GM12875 (cell line): ENCODE measurements around the gene MCF2L.

Source experiments
- H3K4me3 ChIP-seq: one replicate; pipeline ENCODE4 v1.5.1; 2011; ENCODE audit warnings: low read depth, low read length, control low read depth
- TF ChIP-seq, protein P1 (sequence below): IDR thresholded peaks from 2 replicates; pipeline ENCODE4 v1.5.1; 2011; ENCODE audit warnings: low read depth, mild to moderate bottlenecking, control low read depth, inconsistent platforms, low read length, moderate library complexity, borderline replicate concordance; ENCODE audit not compliant: insufficient read depth

MCF2L gene

DNA sequence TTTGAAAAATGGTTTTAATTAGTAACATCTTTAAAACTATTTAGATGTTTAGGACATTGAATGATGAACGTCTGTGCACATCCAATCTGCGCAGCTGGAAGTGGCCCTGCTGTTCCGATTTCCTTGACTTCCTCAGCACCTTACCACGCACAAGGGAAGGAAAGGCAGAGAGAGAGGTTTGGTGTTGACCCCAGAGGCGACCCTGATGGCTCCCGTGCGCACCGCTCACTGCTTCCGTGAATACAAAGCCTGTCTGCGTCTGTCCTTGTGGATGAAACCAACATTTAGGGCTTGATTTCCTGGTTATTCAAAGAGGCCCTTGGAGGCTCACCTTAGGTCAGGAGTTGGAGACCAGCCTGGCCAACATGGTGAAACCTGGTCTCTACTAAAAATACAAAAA lies 8.5 kb downstream of the MCF2L start:
- H3K4me3 ChIP-seq, result no peak overlapping the region
- TF ChIP-seq, protein P1, sequence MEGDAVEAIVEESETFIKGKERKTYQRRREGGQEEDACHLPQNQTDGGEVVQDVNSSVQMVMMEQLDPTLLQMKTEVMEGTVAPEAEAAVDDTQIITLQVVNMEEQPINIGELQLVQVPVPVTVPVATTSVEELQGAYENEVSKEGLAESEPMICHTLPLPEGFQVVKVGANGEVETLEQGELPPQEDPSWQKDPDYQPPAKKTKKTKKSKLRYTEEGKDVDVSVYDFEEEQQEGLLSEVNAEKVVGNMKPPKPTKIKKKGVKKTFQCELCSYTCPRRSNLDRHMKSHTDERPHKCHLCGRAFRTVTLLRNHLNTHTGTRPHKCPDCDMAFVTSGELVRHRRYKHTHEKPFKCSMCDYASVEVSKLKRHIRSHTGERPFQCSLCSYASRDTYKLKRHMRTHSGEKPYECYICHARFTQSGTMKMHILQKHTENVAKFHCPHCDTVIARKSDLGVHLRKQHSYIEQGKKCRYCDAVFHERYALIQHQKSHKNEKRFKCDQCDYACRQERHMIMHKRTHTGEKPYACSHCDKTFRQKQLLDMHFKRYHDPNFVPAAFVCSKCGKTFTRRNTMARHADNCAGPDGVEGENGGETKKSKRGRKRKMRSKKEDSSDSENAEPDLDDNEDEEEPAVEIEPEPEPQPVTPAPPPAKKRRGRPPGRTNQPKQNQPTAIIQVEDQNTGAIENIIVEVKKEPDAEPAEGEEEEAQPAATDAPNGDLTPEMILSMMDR, result no peak

DNA sequence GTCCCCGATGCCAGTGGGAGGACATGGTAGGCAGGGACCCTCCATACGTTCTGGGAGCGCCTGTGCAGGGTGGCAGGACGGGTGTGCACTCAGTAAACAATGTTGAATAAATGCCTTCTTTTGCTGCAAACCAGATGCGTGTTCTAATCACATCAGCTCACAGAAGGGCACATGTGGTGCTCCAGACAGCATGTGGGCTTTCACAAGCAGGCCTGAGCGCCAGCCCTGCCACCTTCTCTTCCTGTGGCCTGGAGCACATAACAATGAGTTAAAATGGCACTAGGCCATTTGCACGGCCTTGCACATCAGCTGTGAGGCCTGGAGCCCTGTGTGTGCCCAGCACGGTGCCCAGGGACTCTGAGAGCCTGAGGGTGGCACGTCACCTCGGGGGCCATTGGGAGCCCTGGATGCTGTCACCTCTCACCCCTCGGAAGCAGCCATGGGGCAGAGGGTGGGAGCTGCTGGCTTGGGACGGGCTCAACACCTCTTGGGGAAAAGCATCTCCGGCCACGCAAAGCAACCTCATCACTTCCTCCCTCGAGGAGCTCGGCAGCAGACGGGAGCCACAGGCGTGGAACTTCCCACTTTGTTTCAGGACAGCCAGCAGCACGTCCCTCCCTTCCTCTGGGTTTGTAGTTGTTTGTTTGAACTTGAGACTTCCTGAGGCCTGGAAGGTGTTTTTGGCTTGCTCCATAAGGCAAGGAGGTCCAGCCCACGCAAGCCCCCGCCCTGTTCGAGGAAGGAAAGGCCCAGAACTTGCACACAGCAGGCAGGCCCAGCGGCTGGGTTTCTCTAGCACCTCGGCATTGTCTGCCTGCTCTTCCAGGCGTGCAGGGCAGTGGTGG lies 9.8 kb downstream of the MCF2L start:
- TF ChIP-seq, protein P1, result no peak
- no peak overlapping the region for H3K4me3 ChIP-seq

DNA sequence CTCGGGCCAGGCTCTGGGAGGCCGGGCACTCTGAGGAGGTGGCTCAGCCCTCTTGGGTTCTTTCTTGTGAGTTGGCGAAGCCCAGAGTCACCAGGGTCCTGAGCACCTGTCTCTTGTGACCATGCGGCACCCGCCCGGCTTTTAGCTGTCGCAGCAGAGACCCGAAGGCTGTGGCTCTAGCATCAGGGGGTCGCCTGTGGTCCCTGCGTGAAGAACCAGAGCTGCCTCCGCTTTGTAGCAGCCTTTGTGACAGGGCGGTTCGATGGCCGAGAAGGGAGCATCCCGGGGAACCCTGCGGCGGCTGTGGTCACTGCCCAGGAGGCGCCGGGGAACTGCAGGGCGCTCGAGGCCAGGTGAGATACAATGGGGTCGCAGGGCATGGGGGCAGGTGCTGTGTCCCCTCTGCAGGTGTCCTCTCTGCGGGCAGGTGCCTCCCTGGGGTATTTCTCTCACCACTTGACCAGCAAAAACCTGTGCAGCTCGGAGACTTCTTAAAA lies 10.4 kb downstream of the MCF2L start:
- TF ChIP-seq, protein P1, result no peak
- H3K4me3 ChIP-seq, result no peak overlapping the region

DNA sequence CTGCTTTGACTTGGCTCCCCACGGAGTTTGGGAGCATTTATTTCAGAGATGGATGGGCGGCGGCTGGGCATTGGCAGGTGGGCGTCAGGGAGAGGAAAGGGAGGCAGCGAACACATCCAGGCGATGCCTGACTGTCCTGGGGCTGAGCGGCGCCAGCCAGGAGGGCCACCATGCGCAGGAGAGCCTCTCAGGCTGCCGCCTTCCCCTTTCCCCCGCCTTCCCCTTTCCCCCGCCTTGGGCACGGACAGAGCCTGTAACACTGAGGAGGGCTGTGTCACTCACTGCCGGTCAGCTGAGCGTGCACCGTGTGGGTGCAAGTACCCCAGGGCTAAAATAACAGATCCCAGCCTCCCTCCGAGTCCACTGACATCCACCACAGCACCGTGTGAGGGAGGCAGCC lies 11.4 kb downstream of the MCF2L start:
- TF ChIP-seq, protein P1, result no peak
- no peak overlapping the region for H3K4me3 ChIP-seq

DNA sequence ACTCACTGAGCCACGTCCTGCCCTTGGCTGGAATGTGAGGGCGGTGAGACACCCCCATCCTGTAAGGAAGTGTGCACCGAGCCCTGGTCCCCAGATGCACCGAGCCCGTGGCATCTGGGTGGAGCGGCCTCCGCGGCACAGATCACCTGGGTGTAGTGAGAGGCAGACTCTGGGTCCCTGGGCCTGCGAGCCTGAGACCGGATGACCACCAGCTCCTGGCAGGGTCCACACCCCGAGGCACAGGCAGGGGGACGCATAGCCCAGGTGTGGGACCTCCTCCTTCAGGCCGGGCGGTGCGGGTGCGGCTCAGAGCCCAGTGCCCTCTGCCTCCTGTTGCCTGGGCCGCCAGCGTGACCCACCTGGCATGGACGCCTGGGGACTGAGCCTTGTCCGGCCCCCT lies 12.4 kb downstream of the MCF2L start:
- H3K4me3 ChIP-seq, result no peak overlapping the region
- TF ChIP-seq, protein P1, result no peak

DNA sequence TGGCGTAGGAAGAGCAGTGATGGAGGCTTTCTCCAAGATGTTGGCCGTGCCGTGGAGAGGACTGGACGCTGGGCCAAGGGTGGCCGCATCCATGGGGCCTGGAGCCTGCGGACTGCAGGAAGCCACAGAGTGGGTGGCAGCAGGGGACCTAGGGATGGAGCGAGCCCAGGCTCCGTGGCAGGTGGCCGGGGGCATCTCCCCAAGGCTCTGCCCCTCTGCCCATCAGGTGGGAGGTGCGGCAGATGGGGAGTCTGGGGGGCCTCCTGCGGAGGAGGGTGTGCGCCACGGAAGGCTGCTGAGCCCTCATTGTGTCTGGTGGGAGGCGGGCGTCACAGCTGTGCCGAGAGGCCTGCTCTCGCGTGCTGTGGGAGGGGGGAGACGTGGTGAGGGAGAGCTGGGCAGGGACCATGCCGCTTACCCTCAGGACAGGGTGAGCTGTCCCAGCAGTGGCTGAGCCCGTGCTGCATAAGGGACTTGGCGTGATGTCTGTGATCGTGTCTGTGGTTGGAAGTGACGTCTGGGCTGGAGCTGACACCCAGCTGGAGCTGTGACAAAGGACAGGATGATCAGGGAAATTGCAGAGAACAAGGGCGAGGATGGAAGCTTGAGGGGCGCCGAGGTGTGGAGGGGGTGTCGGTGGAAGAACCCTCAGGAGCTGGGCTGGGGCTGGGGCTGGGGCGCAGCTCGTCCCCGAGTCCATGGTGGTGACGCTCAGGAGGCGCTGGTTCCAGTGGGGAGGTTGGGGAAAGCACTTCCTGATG lies 13.4 kb downstream of the MCF2L start:
- TF ChIP-seq, protein P1, result no peak
- no peak overlapping the region for H3K4me3 ChIP-seq
